ENCODE measurements around the gene BATF.

Gene BATF

GRCh38 chr14:75497701-75498100 is 24.6 kb upstream of the BATF start:
- Histone ChIP-seq H3K4me3 (ENCODE audit: low read length) (no peak overlapping the region), H3K27ac (ENCODE audit: low read length) (no peak overlapping the region), H3K4me2 (ENCODE audit: low read depth, low read length) (no peak overlapping the region), H3K9me3 (replicated peaks; ENCODE audit: insufficient read depth, low read length) (no peaks in the 10 kb centered on the region), H3K9ac (ENCODE audit: low read length) (no peak overlapping the region), H3K79me2 (ENCODE audit: low read length) (no peaks in the 10 kb centered on the region), H4K20me1 (ENCODE audit: insufficient read depth, low read length) (no peaks in the 10 kb centered on the region), H3K27me3 (replicated peaks; ENCODE audit: insufficient read depth, low read length) (no peaks in the 10 kb centered on the region), H3K36me3 (replicated peaks; ENCODE audit: insufficient read depth, low read length) (no peaks in the 10 kb centered on the region), H2AFZ (ENCODE audit: low read length) (no peak overlapping the region), H3K9me2 (replicated peaks; ENCODE audit: insufficient read depth, low read length) (no peaks in the 10 kb centered on the region), H3K4me1 (ENCODE audit: low read length) (no peaks in the 10 kb centered on the region), H3F3A (ENCODE audit: insufficient read depth, low read length) (no peaks in the 10 kb centered on the region)
- TF ChIP-seq EZH2 (optimal IDR thresholded peaks at IDR 0.05; ENCODE audit: low read depth, low read length) (no peak), EZH2phosphoT487 (IDR thresholded peaks at IDR 0.05; ENCODE audit: low read length) (no peak)
- TF ChIP-seq, protein P1, sequence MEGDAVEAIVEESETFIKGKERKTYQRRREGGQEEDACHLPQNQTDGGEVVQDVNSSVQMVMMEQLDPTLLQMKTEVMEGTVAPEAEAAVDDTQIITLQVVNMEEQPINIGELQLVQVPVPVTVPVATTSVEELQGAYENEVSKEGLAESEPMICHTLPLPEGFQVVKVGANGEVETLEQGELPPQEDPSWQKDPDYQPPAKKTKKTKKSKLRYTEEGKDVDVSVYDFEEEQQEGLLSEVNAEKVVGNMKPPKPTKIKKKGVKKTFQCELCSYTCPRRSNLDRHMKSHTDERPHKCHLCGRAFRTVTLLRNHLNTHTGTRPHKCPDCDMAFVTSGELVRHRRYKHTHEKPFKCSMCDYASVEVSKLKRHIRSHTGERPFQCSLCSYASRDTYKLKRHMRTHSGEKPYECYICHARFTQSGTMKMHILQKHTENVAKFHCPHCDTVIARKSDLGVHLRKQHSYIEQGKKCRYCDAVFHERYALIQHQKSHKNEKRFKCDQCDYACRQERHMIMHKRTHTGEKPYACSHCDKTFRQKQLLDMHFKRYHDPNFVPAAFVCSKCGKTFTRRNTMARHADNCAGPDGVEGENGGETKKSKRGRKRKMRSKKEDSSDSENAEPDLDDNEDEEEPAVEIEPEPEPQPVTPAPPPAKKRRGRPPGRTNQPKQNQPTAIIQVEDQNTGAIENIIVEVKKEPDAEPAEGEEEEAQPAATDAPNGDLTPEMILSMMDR (IDR thresholded peaks at IDR 0.05; ENCODE audit: low read length) = no peak
- no peak for DNase-seq

- DNase-seq = no peak
- H3K36me3 ChIP-seq (replicated peaks; ENCODE audit: insufficient read depth, low read length) = no peaks in the 10 kb centered on the region
- no peaks in the 10 kb centered on the region for H3K27me3 ChIP-seq (replicated peaks; ENCODE audit: insufficient read depth, low read length)
- H3F3A ChIP-seq (ENCODE audit: insufficient read depth, low read length) = no peaks in the 10 kb centered on the region
- no peaks in the 10 kb centered on the region for H4K20me1 ChIP-seq (ENCODE audit: insufficient read depth, low read length)
- H3K9me2 ChIP-seq (replicated peaks; ENCODE audit: insufficient read depth, low read length) = no peaks in the 10 kb centered on the region
- no peaks in the 10 kb centered on the region for H3K79me2 ChIP-seq (ENCODE audit: low read length)
- H2AFZ ChIP-seq (ENCODE audit: low read length) = no peak overlapping the region
- H3K4me3 ChIP-seq (ENCODE audit: low read length) = no peak overlapping the region
- H3K27ac ChIP-seq (ENCODE audit: low read length) = no peak overlapping the region
- H3K4me1 ChIP-seq (ENCODE audit: low read length) = no peaks in the 10 kb centered on the region
- H3K4me2 ChIP-seq (ENCODE audit: low read depth, low read length) = no peak overlapping the region
- TF ChIP-seq, protein P1 (IDR thresholded peaks at IDR 0.05; ENCODE audit: low read length) = no peak
- TF ChIP-seq EZH2 (optimal IDR thresholded peaks at IDR 0.05; ENCODE audit: low read depth, low read length) = no peak
- TF ChIP-seq EZH2phosphoT487 (IDR thresholded peaks at IDR 0.05; ENCODE audit: low read length) = no peak
- no peaks in the 10 kb centered on the region for H3K9me3 ChIP-seq (replicated peaks; ENCODE audit: insufficient read depth, low read length)
- H3K9ac ChIP-seq (ENCODE audit: low read length) = no peak overlapping the region
Observed at GRCh38 chr14:75499084-75499875, 23.0 kb upstream of the BATF start.

DNA sequence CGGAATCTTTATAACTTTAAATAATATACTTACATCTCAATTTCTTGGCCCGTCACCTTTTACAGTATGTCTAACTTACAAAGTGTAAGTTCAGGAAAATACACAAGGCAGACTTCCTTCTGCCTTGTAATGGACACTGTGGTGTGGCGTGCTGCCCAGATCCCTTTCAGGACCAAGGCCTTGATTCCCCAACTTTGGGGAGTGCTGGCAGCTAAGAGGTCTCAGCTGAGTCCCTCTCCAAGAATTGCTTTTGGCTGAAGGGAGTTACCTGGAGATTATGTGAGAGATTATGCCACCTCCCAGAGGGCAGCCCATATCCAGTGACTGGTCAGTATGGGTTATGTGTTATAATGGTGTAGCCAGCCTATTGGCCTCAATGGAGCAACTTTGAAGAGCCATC is 21.2 kb upstream of the BATF start:
- no peaks in the 10 kb centered on the region for H3K4me1 ChIP-seq (ENCODE audit: low read length)
- no peaks in the 10 kb centered on the region for H3K9me3 ChIP-seq (replicated peaks; ENCODE audit: insufficient read depth, low read length)
- no peak overlapping the region for H3K9ac ChIP-seq (ENCODE audit: low read length)
- no peaks in the 10 kb centered on the region for H3K36me3 ChIP-seq (replicated peaks; ENCODE audit: insufficient read depth, low read length)
- H3K9me2 ChIP-seq (replicated peaks; ENCODE audit: insufficient read depth, low read length) = no peaks in the 10 kb centered on the region
- no peaks in the 10 kb centered on the region for H3K79me2 ChIP-seq (ENCODE audit: low read length)
- DNase-seq = no peak
- H3K27ac ChIP-seq (ENCODE audit: low read length) = no peak overlapping the region
- no peak overlapping the region for H3K4me2 ChIP-seq (ENCODE audit: low read depth, low read length)
- H4K20me1 ChIP-seq (ENCODE audit: insufficient read depth, low read length) = no peaks in the 10 kb centered on the region
- H3K4me3 ChIP-seq (ENCODE audit: low read length) = no peak overlapping the region
- no peaks in the 10 kb centered on the region for H3K27me3 ChIP-seq (replicated peaks; ENCODE audit: insufficient read depth, low read length)
- no peaks in the 10 kb centered on the region for H3F3A ChIP-seq (ENCODE audit: insufficient read depth, low read length)
- no peak for TF ChIP-seq EZH2 (optimal IDR thresholded peaks at IDR 0.05; ENCODE audit: low read depth, low read length)
- TF ChIP-seq EZH2phosphoT487 (IDR thresholded peaks at IDR 0.05; ENCODE audit: low read length) = no peak
- TF ChIP-seq, protein P1 (IDR thresholded peaks at IDR 0.05; ENCODE audit: low read length) = no peak
- no peak overlapping the region for H2AFZ ChIP-seq (ENCODE audit: low read length)

All from MM.1S (cell line).